Measurements from ENCODE around the gene SHKBP1.

Gene SHKBP1

DNA sequence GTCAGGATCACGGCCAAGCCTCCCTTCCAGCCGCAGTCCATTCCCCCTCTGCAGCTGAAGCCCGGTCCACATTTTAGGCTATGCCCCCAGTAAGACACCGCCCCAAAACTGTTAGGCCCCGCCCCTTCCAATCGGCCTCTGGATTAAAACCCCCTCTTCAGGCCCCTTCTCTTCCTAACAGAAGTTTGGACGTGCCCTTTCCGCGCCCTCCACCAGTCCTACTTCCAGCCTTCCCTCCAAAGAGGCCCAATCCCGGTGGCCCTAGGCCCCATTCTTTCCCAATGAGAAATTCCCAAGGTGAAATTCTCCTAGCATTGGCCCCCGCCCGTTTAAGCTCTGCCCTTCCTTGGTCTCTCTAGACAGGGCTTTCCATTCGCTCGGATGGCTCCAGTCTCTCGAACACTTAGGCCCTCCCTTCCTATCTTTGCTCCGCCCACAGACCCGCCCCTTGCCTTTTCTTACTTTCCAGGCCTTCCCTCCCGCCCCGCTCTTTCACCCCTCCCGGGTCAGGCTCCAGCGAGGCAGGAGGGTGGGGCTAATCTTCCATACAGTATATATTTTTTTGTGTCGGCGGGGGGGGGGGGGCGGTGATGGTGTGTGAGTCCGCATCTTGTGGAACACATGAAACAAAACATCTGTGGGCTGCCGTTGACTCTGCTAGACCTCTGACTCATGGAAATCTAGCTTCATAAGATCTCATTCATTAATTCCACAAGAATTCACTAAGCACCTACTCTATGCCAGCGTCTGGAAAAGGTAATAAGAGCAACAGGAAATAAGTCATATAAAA is 38.1 kb downstream of the SHKBP1 start:
- TF ChIP-seq, protein P1, sequence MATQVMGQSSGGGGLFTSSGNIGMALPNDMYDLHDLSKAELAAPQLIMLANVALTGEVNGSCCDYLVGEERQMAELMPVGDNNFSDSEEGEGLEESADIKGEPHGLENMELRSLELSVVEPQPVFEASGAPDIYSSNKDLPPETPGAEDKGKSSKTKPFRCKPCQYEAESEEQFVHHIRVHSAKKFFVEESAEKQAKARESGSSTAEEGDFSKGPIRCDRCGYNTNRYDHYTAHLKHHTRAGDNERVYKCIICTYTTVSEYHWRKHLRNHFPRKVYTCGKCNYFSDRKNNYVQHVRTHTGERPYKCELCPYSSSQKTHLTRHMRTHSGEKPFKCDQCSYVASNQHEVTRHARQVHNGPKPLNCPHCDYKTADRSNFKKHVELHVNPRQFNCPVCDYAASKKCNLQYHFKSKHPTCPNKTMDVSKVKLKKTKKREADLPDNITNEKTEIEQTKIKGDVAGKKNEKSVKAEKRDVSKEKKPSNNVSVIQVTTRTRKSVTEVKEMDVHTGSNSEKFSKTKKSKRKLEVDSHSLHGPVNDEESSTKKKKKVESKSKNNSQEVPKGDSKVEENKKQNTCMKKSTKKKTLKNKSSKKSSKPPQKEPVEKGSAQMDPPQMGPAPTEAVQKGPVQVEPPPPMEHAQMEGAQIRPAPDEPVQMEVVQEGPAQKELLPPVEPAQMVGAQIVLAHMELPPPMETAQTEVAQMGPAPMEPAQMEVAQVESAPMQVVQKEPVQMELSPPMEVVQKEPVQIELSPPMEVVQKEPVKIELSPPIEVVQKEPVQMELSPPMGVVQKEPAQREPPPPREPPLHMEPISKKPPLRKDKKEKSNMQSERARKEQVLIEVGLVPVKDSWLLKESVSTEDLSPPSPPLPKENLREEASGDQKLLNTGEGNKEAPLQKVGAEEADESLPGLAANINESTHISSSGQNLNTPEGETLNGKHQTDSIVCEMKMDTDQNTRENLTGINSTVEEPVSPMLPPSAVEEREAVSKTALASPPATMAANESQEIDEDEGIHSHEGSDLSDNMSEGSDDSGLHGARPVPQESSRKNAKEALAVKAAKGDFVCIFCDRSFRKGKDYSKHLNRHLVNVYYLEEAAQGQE (IDR thresholded peaks at IDR 0.05; ENCODE audit: insufficient read depth in 1 of 2, low read depth in 2 of 2, low read length in 2 of 2), result no peak
- TF ChIP-seq SIN3A (IDR thresholded peaks at IDR 0.05; ENCODE audit: borderline replicate concordance, insufficient read depth, low read length), result peak; percentile 81; the same call in 1 of the 2 replicates

DNA sequence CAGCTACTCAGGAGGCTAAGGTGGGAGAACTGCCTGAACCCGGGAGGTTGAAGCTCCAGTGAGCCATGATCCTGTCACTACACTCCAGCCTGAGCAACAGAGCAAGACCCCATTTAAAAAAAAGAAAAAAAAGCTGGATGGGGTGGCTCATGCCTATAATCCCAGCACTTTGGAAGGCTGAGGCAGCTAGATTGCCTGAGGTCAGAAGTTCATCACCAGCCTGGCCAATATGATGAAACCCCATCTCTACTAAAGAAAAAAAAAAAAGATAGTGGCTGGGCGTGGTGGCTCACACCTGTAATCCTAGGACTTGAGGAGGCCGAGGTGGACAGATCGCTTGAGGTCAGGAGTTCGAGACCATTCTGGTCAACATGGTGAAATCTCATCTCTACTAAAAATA is 39.5 kb downstream of the SHKBP1 start:
- TF ChIP-seq SIN3A (IDR thresholded peaks at IDR 0.05; ENCODE audit: borderline replicate concordance, insufficient read depth, low read length) (no peak), TAF1 (IDR thresholded peaks at IDR 0.05; ENCODE audit: borderline replicate concordance, insufficient read depth, low read length) (no peak), POLR2AphosphoS5 (IDR thresholded peaks at IDR 0.05; ENCODE audit: low read depth, low read length) (peak; percentile 24; the same call in 1 of the 2 replicates), FOXP2 (optimal IDR thresholded peaks at IDR 0.05; ENCODE audit: borderline replicate concordance, extremely low read depth, extremely low read length, insufficient read depth) (no peak)
- TF ChIP-seq, protein P1 (IDR thresholded peaks at IDR 0.05; ENCODE audit: insufficient read depth in 1 of 2, low read depth in 2 of 2, low read length in 2 of 2), result no peak

DNA sequence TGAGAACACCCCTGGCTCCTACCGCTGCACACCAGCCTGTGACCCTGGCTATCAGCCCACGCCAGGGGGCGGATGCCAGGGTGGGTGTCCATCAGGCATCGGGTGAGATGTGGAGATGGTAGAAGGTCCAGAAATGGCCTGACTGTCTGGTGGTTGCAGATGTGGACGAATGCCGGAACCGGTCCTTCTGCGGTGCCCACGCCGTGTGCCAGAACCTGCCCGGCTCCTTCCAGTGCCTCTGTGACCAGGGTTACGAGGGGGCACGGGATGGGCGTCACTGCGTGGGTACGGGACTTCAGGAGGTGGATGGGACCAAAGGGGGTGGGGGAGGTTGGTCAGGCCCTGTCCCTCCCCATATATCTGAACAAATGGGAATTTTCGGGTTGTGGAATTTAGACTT is 40.3 kb downstream of the SHKBP1 start:
- TF ChIP-seq FOXP2 (optimal IDR thresholded peaks at IDR 0.05; ENCODE audit: borderline replicate concordance, extremely low read depth, extremely low read length, insufficient read depth) (no peak), POLR2AphosphoS5 (IDR thresholded peaks at IDR 0.05; ENCODE audit: low read depth, low read length) (no peak), TAF1 (IDR thresholded peaks at IDR 0.05; ENCODE audit: borderline replicate concordance, insufficient read depth, low read length) (no peak), SIN3A (IDR thresholded peaks at IDR 0.05; ENCODE audit: borderline replicate concordance, insufficient read depth, low read length) (no peak)
- TF ChIP-seq, protein P1 (IDR thresholded peaks at IDR 0.05; ENCODE audit: insufficient read depth in 1 of 2, low read depth in 2 of 2, low read length in 2 of 2), result no peak

DNA sequence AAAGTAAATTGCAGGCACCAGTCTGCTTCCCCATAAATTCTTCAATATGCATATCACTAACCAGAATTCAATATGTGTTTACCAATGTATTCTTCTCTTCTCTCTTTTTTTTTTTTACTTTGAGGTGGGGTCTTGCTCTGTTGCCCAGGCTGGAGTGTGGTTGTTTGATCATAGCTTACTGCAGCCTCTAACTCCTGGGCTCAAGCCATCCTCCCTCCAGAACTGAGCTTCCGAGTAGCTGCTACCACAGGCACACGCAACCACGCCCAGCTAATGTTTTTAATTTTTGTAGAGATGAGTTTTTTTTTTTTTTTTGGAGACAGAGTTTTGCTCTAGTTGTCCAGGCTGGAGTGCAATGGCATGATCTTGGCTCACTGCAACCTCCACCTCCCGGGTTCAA is 41.3 kb downstream of the SHKBP1 start:
- TF ChIP-seq FOXP2 (optimal IDR thresholded peaks at IDR 0.05; ENCODE audit: borderline replicate concordance, extremely low read depth, extremely low read length, insufficient read depth), result no peak

DNA sequence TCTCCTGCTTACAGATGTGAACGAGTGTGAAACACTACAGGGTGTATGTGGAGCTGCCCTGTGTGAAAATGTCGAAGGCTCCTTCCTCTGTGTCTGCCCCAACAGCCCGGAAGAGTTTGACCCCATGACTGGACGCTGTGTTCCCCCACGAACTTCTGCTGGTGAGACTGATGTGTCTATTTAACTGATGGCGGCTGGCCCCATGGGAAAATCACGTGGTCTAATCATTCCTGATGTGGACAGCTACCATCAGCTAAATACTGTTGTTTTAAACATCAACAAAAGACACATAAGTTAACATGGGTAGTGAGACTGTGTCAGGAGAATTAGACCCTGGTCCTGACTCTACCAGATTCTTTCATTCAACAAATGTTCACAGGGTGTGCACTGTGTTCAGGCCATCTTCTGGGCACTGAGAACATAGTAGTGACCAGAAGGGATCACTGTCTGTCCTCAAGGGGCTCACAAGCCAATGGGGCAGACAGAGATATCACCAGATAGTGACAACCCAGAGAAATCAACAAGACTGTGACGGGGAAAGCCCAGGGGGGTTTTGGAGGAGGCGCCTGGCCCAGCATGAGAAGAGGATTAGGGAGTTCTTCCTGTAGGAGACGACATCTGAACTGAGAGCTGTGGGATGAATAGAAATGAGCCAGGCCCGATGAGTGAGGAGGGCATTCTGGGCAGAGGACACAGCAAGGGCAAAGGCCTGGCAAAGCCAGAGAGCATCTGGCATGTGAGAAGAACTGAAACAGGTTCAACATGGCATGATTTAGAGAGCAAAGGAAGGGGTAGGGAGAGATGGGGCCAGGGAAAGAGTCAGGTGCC is 42.9 kb downstream of the SHKBP1 start:
- no peak for TF ChIP-seq TAF1 (IDR thresholded peaks at IDR 0.05; ENCODE audit: borderline replicate concordance, insufficient read depth, low read length)
- TF ChIP-seq, protein P1 (IDR thresholded peaks at IDR 0.05; ENCODE audit: insufficient read depth in 1 of 2, low read depth in 2 of 2, low read length in 2 of 2), result no peak
- no peak for TF ChIP-seq FOXP2 (optimal IDR thresholded peaks at IDR 0.05; ENCODE audit: borderline replicate concordance, extremely low read depth, extremely low read length, insufficient read depth)
- no peak for TF ChIP-seq POLR2AphosphoS5 (IDR thresholded peaks at IDR 0.05; ENCODE audit: low read depth, low read length)
- no peak for TF ChIP-seq SIN3A (IDR thresholded peaks at IDR 0.05; ENCODE audit: borderline replicate concordance, insufficient read depth, low read length)
